HepG2 (cell line): Measurements from ENCODE around the gene RNF13. TPM values are rescaled to one million over a fixed set of nuclear protein-coding genes. Genes with fewer than 3 reads are reported as not detected.

Source experiments
- CHCHD3 ChIP-seq: sonication (generic); formaldehyde crosslinking; IDR thresholded peaks from 2 replicates; pipeline ENCODE4 v1.8.0; 2022; ENCODE audit warnings: mild to moderate bottlenecking, missing genetic modification reagents, moderate library complexity
- KLF6 ChIP-seq: IDR thresholded peaks from 2 replicates; pipeline ENCODE4 v1.8.0; 2016; ENCODE audit warnings: missing biosample characterization, missing genetic modification reagents
- MATR3 ChIP-seq: sonication (generic); formaldehyde crosslinking; IDR thresholded peaks from 2 replicates; pipeline ENCODE4 v1.4.0; 2020; ENCODE audit warnings: missing genetic modification reagents
- TEAD3 ChIP-seq: optimal IDR thresholded peaks from 2 replicates; pipeline ENCODE3; 2016; ENCODE audit warnings: borderline replicate concordance
- ZNF460 ChIP-seq: sonication (generic); formaldehyde crosslinking; IDR thresholded peaks from 2 replicates; pipeline ENCODE4 v1.5.1; 2020; ENCODE audit warnings: missing genetic modification reagents, mild to moderate bottlenecking, borderline replicate concordance
- ZNF616 ChIP-seq: sonication (generic); formaldehyde crosslinking; IDR thresholded peaks from 2 replicates; pipeline ENCODE4 v1.5.0; 2020; ENCODE audit warnings: low read depth, mild to moderate bottlenecking, missing genetic modification reagents
- ZNF720 ChIP-seq: sonication (generic); formaldehyde crosslinking; IDR thresholded peaks from 2 replicates; pipeline ENCODE4 v1.4.0; 2020; ENCODE audit warnings: missing genetic modification reagents
- polyA plus RNA-seq, 8 experiments: library from polyadenylated mRNA; depleted of rRNA in 3 of 8; stranded (reverse) in 7 of 8; unstranded in 1 of 8; fragments of >200 nt; fragmentation: Illumina TruSeq in 4 of 8; extraction: Trizol in 4 of 8; gene quantifications; 2 replicates each; pipeline versions ENCODE4 v1.2.1 to v1.2.3, GENCODE V29; 2011 to 2016; ENCODE audit warnings: low read depth in 4 of 8, missing spikeins in 1 of 8, mixed read lengths in 1 of 8; ENCODE audit not compliant: insufficient read depth in 1 of 8
- total RNA-seq, 5 experiments: library from RNA; depleted of rRNA; stranded (reverse); fragments of >200 nt; fragmentation: Illumina TruSeq; extraction: Trizol; gene quantifications; 2 replicates each; pipeline ENCODE4 v1.2.3, GENCODE V29; 2016; ENCODE audit warnings: low read depth in 1 of 5
- TF ChIP-seq, protein P1 (sequence below): sonication (generic); formaldehyde crosslinking; IDR thresholded peaks from 2 replicates; pipeline ENCODE4 v1.4.0; 2020; ENCODE audit warnings: missing genetic modification reagents
- TF ChIP-seq, protein P2 (sequence below): sonication (generic); formaldehyde crosslinking; IDR thresholded peaks from 2 replicates; pipeline ENCODE4 v1.4.0; 2020; ENCODE audit warnings: missing genetic modification reagents, borderline replicate concordance
- TF ChIP-seq, protein P3 (sequence below): sonication (generic); formaldehyde crosslinking; IDR thresholded peaks from 2 replicates; pipeline ENCODE4 v1.5.1; 2020; ENCODE audit warnings: mild to moderate bottlenecking, missing genetic modification reagents, moderate library complexity
- TF ChIP-seq, protein P4 (sequence below): sonication (generic); formaldehyde crosslinking; IDR thresholded peaks from 2 replicates; pipeline ENCODE4 v1.5.0; 2020; ENCODE audit warnings: missing genetic modification reagents
- TF ChIP-seq, protein P5 (sequence below), 2 experiments: sonication (generic) in 1 of 2; formaldehyde crosslinking in 1 of 2; IDR thresholded peaks; 2 replicates each; pipeline versions ENCODE4 v1.4.0 to v1.6.1; 2018 to 2020; ENCODE audit warnings: missing genetic modification reagents in 2 of 2, borderline replicate concordance in 1 of 2, low read depth in 1 of 2, mild to moderate bottlenecking in 1 of 2, missing biosample characterization in 1 of 2
- TF ChIP-seq, protein P6 (sequence below): sonication (generic); formaldehyde crosslinking; IDR thresholded peaks from 2 replicates; pipeline ENCODE4 v1.5.0; 2020; ENCODE audit warnings: missing genetic modification reagents

Gene RNF13
- total and polyA plus RNA-seq, 2 of the 13 experiments (the other 11 are each of a cell fraction or from before 2014, with no cell fraction given): 39.8 to 46.0 TPM

DNA sequence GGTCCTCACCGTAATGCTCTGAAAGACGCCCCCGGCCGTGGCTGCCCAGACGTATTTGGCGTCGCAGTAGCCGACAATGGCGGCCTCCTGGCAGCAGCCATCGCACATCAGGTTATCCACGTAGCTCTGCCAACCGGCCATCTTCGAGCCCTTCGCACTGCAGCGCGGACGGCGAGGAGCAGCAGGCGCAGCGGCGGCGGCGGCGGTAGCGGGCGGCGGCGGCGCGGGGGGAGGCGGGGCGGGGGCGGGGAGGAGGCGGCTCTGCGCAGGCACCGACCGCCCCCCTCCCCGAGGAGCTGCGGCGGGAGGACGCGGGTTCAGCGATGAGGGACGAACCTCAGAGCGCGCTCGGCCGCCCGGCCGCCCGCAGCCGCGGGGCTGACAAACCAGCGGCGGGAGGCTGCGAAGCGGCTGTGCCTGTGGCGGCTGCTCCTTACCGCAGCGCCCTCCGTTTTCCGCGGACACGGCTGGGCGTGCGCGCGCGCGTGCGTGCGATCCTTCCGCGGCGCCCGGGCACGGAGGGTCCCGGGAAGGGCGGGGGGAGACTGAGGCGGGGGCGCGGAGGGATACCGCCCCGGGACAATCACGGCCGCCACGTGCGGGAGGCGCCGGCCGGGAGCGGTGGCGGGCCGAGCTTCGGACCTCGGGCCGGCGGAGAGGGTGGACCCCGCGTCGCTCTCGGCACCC lies 157.8 kb downstream of the RNF13 start, which contains the start of gene PFN2 (continued):
- no peak for TF ChIP-seq ZNF460
- TF ChIP-seq TEAD3 (CRISPR knock-in tag): peak; percentile 36
- TF ChIP-seq MATR3 (CRISPR knock-in tag): no peak
- TF ChIP-seq, protein P1, sequence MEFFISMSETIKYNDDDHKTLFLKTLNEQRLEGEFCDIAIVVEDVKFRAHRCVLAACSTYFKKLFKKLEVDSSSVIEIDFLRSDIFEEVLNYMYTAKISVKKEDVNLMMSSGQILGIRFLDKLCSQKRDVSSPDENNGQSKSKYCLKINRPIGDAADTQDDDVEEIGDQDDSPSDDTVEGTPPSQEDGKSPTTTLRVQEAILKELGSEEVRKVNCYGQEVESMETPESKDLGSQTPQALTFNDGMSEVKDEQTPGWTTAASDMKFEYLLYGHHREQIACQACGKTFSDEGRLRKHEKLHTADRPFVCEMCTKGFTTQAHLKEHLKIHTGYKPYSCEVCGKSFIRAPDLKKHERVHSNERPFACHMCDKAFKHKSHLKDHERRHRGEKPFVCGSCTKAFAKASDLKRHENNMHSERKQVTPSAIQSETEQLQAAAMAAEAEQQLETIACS: peak; percentile 95
- TF ChIP-seq, protein P2, sequence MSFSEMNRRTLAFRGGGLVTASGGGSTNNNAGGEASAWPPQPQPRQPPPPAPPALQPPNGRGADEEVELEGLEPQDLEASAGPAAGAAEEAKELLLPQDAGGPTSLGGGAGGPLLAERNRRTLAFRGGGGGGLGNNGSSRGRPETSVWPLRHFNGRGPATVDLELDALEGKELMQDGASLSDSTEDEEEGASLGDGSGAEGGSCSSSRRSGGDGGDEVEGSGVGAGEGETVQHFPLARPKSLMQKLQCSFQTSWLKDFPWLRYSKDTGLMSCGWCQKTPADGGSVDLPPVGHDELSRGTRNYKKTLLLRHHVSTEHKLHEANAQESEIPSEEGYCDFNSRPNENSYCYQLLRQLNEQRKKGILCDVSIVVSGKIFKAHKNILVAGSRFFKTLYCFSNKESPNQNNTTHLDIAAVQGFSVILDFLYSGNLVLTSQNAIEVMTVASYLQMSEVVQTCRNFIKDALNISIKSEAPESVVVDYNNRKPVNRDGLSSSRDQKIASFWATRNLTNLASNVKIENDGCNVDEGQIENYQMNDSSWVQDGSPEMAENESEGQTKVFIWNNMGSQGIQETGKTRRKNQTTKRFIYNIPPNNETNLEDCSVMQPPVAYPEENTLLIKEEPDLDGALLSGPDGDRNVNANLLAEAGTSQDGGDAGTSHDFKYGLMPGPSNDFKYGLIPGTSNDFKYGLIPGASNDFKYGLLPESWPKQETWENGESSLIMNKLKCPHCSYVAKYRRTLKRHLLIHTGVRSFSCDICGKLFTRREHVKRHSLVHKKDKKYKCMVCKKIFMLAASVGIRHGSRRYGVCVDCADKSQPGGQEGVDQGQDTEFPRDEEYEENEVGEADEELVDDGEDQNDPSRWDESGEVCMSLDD (CRISPR knock-in tag): peak; percentile 56; the same call in 1 of the 2 replicates
- peak; percentile 80; the same call in 1 of the 2 replicates for TF ChIP-seq ZNF616 (CRISPR knock-in tag)
- peak; percentile 95 for TF ChIP-seq CHCHD3 (CRISPR knock-in tag)
- TF ChIP-seq, protein P3, sequence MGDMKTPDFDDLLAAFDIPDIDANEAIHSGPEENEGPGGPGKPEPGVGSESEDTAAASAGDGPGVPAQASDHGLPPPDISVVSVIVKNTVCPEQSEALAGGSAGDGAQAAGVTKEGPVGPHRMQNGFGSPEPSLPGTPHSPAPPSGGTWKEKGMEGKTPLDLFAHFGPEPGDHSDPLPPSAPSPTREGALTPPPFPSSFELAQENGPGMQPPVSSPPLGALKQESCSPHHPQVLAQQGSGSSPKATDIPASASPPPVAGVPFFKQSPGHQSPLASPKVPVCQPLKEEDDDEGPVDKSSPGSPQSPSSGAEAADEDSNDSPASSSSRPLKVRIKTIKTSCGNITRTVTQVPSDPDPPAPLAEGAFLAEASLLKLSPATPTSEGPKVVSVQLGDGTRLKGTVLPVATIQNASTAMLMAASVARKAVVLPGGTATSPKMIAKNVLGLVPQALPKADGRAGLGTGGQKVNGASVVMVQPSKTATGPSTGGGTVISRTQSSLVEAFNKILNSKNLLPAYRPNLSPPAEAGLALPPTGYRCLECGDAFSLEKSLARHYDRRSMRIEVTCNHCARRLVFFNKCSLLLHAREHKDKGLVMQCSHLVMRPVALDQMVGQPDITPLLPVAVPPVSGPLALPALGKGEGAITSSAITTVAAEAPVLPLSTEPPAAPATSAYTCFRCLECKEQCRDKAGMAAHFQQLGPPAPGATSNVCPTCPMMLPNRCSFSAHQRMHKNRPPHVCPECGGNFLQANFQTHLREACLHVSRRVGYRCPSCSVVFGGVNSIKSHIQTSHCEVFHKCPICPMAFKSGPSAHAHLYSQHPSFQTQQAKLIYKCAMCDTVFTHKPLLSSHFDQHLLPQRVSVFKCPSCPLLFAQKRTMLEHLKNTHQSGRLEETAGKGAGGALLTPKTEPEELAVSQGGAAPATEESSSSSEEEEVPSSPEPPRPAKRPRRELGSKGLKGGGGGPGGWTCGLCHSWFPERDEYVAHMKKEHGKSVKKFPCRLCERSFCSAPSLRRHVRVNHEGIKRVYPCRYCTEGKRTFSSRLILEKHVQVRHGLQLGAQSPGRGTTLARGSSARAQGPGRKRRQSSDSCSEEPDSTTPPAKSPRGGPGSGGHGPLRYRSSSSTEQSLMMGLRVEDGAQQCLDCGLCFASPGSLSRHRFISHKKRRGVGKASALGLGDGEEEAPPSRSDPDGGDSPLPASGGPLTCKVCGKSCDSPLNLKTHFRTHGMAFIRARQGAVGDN (CRISPR knock-in tag): peak; percentile 99
- TF ChIP-seq, protein P4, sequence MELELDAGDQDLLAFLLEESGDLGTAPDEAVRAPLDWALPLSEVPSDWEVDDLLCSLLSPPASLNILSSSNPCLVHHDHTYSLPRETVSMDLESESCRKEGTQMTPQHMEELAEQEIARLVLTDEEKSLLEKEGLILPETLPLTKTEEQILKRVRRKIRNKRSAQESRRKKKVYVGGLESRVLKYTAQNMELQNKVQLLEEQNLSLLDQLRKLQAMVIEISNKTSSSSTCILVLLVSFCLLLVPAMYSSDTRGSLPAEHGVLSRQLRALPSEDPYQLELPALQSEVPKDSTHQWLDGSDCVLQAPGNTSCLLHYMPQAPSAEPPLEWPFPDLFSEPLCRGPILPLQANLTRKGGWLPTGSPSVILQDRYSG (CRISPR knock-in tag): peak; percentile 68; the same call in 1 of the 2 replicates
- TF ChIP-seq, protein P5, sequence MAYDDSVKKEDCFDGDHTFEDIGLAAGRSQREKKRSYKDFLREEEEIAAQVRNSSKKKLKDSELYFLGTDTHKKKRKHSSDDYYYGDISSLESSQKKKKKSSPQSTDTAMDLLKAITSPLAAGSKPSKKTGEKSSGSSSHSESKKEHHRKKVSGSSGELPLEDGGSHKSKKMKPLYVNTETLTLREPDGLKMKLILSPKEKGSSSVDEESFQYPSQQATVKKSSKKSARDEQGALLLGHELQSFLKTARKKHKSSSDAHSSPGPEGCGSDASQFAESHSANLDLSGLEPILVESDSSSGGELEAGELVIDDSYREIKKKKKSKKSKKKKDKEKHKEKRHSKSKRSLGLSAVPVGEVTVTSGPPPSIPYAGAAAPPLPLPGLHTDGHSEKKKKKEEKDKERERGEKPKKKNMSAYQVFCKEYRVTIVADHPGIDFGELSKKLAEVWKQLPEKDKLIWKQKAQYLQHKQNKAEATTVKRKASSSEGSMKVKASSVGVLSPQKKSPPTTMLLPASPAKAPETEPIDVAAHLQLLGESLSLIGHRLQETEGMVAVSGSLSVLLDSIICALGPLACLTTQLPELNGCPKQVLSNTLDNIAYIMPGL (CRISPR knock-in tag; IDR thresholded peaks at IDR 0.05; ENCODE audit: borderline replicate concordance in 1 of 2, low read depth in 1 of 2): peak; percentile 74 to 88
- TF ChIP-seq, protein P6, sequence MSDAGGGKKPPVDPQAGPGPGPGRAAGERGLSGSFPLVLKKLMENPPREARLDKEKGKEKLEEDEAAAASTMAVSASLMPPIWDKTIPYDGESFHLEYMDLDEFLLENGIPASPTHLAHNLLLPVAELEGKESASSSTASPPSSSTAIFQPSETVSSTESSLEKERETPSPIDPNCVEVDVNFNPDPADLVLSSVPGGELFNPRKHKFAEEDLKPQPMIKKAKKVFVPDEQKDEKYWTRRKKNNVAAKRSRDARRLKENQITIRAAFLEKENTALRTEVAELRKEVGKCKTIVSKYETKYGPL (CRISPR knock-in tag): 0 out of 2 replicates have a peak, but pooled peaks have one; percentile 29
- TF ChIP-seq KLF6 (CRISPR knock-in tag): peak; percentile 89; the same call in 1 of the 2 replicates
- no peak for TF ChIP-seq ZNF720 (CRISPR knock-in tag)
